GM18517 (cell line): ENCODE results near the gene AXIN2.
"Not testable (repeated sequence)": the region's sequence is repeated elsewhere in the genome, so short reads cannot be mapped to it uniquely, and the experiment has no call there.

Experiments used
- ATAC-seq: cut with Tn5 transposase; IDR thresholded peaks from one replicate; pipeline ENCODE4 v1.9.1; 2021; ENCODE audit warnings: mild to moderate bottlenecking, moderate library complexity; ENCODE audit not compliant: unreplicated experiment

Gene AXIN2

GRCh38 chr17:65523853-65524664 is 37.4 kb downstream of the AXIN2 start:
- ATAC-seq = no peak

GRCh38 chr17:65523411-65523810 is 38.0 kb downstream of the AXIN2 start:
- ATAC-seq = no peak

GRCh38 chr17:65522751-65523404 is 38.6 kb downstream of the AXIN2 start:
- no peak for ATAC-seq

GRCh38 chr17:65519462-65519861 is 42.0 kb downstream of the AXIN2 start:
- no peak for ATAC-seq

- ATAC-seq = no peak
These were observed 43.2 kb downstream of the AXIN2 start for GRCh38 chr17:65518256-65518655.

- no peak for ATAC-seq
These were observed 45.2 kb downstream of the AXIN2 start for GRCh38 chr17:65515959-65516948.

GRCh38 chr17:65515512-65515911 is 45.9 kb downstream of the AXIN2 start:
- ATAC-seq = no peak

- ATAC-seq = no peak
These were observed 46.9 kb downstream of the AXIN2 start for GRCh38 chr17:65514541-65514940.

- no peak for ATAC-seq
These were observed 47.4 kb downstream of the AXIN2 start for GRCh38 chr17:65514082-65514481.

GRCh38 chr17:65511316-65511715 is 50.1 kb downstream of the AXIN2 start:
- ATAC-seq = no peak

- no peak for ATAC-seq
These were observed 52.4 kb downstream of the AXIN2 start for GRCh38 chr17:65509032-65509431.

GRCh38 chr17:65504673-65505072 is 56.8 kb downstream of the AXIN2 start:
- not testable (repeated sequence) for ATAC-seq

- no peak for ATAC-seq
These were observed 57.3 kb downstream of the AXIN2 start for GRCh38 chr17:65504141-65504540.

GRCh38 chr17:65503557-65503956 is 57.9 kb downstream of the AXIN2 start:
- no peak for ATAC-seq

GRCh38 chr17:65498816-65499215 is 62.6 kb downstream of the AXIN2 start:
- no peak for ATAC-seq

- no peak for ATAC-seq
These were observed 64.6 kb downstream of the AXIN2 start for GRCh38 chr17:65496801-65497200.

GRCh38 chr17:65495122-65496055 is 66.1 kb downstream of the AXIN2 start:
- no peak for ATAC-seq

GRCh38 chr17:65489413-65490155 is 71.9 kb downstream of the AXIN2 start:
- ATAC-seq = no peak

GRCh38 chr17:65488665-65489064 is 72.8 kb downstream of the AXIN2 start:
- no peak for ATAC-seq
